ENCODE results near the gene GYG2.

GYG2 gene

GRCh38 chrX:2819345-2820135 lies 9.2 kb upstream of the GYG2 start:
- no peak overlapping the region for H3K4me3 ChIP-seq (replicated peaks in 1 of 2; ENCODE audit: low read depth in 2 of 2, low read length in 2 of 2)
- TF ChIP-seq CTCF (IDR thresholded peaks at IDR 0.05; ENCODE audit: low read depth, low read length): peak; percentile 47
- DNase-seq (ENCODE audit: low read depth in 2 of 2): peak; percentile 42 to 52

DNA sequence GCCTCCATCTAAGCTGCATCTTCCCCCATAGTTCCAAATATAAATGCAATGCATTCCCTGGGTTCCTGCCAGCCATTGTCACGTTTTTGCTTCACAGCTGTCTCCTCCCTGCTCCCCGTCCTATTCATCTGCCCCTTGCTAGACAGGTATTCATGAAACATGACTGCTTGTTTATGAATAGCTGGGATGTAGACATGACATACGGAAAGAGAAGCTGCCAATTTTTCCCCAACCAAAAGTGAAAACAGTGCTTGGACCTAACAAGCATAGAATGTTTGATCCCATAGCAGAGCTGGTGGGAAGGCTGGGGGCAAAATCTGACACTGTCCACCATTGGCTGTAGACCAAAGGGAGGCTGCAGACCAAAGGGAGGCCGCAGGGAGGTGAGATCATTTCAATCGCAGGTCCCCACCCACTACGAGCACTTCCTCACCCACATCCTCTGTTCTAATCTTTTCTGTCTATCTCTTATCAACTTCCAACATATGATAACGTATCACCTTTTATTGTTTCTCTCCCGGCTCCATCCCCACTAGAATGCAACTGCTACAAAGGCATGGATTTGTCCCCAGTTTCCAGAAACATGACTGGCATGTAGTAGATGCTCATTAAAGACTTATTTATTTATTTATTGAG lies 8.5 kb upstream of the GYG2 start:
- no peak overlapping the region for H3K4me3 ChIP-seq (replicated peaks in 1 of 2; ENCODE audit: low read depth in 2 of 2, low read length in 2 of 2)
- no peak for TF ChIP-seq CTCF (IDR thresholded peaks at IDR 0.05; ENCODE audit: low read depth, low read length)
- no peak for DNase-seq (ENCODE audit: low read depth in 2 of 2)

DNA sequence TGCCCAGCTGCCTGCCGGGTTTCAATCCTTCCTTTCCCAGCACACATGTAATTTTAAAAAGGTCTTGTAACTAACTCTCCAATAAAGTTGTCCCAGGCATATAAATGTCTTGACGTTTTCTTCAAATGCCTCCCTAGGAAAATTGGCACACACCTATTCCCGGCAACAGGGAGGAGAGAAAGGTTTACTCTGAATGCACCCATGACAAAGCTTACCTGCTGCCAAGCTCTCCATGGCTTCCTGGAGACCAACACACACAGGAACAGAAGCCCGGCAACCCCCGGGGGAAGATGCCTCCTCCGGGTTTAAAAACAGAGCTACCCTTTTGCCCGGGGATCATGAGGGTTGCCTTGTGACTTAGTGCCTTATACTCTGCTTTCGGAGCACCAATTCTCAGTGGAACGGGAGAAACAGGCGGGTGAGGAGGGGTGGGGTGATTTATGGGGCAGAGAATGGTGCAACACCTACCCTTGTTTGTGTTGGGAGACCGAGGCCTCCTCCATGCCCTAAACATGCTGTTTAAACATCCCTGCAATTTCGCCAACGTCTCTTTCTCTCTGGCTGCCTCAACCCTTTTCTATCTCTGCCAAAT lies 4.8 kb upstream of the GYG2 start:
- TF ChIP-seq CTCF (IDR thresholded peaks at IDR 0.05; ENCODE audit: low read depth, low read length): no peak
- H3K4me3 ChIP-seq (replicated peaks in 1 of 2; ENCODE audit: low read depth in 2 of 2, low read length in 2 of 2): no peak overlapping the region
- no peak for DNase-seq (ENCODE audit: low read depth in 2 of 2)

DNA sequence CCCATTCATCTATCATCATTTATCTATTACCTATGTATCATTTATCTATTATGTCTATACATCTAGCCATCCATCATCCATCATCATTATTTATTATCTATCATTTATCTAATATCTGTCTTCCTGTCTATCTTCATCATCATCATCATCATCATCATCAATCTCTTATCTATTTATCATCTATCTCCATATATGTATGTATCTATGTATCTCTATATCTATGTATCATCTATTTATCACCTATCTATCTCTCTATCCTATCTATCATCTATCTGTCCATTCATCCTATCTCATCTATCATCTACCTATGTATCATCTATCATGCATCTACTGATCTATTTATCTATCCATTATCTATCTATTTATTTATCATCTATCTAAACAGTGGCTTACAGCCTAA lies 3.8 kb upstream of the GYG2 start:
- no peak for DNase-seq (ENCODE audit: low read depth in 2 of 2)
- no peak overlapping the region for H3K4me3 ChIP-seq (replicated peaks in 1 of 2; ENCODE audit: low read depth in 2 of 2, low read length in 2 of 2)
- no peak for TF ChIP-seq CTCF (IDR thresholded peaks at IDR 0.05; ENCODE audit: low read depth, low read length)

DNA sequence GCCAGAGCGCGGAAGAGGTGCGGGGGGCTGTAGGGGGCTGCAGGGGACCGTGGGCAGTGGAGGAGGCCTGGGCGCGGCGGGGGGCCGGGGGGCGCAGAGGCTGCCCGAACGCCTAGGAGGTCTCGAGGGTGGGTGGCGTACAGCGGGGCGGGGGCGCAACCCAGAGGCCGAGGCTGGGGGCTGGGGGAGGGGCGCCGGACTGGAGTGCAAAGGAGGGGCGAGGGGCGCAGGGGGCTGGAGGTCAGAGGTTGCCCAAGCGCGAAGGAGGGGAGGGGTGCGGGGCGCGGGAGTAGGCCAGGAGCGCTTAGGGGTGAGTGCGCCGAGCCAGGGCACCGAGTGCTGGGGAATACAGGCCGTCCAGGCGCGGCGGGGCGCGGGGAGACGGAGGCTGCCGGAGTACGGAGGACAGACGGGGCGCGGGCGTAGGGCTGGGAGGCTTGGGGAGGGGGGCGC lies 255 bp downstream of the GYG2 start:
- peak overlapping the region; percentile 36 to 42 for H3K4me3 ChIP-seq (replicated peaks in 1 of 2; ENCODE audit: low read depth in 2 of 2, low read length in 2 of 2)
- TF ChIP-seq CTCF (IDR thresholded peaks at IDR 0.05; ENCODE audit: low read depth, low read length): no peak

GRCh38 chrX:2829469-2830246 lies 928 bp downstream of the GYG2 start:
- peak overlapping the region in 1 of 2 donors; percentile 42 for H3K4me3 ChIP-seq (replicated peaks in 1 of 2; ENCODE audit: low read depth in 2 of 2, low read length in 2 of 2)

More for the DNA sequence above, 255 bp downstream of the GYG2 start:
- DNase-seq (ENCODE audit: low read depth in 2 of 2): no peak

More at GRCh38 chrX:2829469-2830246, 928 bp downstream of the GYG2 start:
- no peak for TF ChIP-seq CTCF (IDR thresholded peaks at IDR 0.05; ENCODE audit: low read depth, low read length)
- no peak for DNase-seq (ENCODE audit: low read depth in 2 of 2)
